ENCODE results near the gene DCPS.
"Not testable (repeated sequence)": the region's sequence is repeated elsewhere in the genome, so short reads cannot be mapped to it uniquely, and the experiment has no call there.

Gene DCPS

GRCh38 chr11:126345759-126346585, 42.1 kb downstream of the DCPS start:
- no peak for DNase-seq

DNA sequence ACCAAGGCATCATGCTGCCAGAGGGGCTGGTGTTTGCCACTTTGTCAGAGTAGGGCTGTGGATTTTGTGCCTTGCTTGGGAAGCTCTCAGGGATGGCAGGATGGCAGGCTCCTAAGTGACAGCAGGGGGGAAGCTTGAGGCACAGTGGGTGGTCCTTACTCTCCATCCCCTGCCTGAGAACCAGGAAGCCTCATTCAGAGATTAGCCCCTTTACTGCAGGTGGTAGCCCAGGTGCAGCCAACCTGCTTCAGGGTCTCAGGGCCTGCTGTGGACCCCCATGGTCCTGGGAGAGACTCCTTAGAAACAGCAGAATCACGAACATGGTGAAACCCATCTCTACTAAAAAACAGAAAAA, 42.7 kb downstream of the DCPS start:
- DNase-seq = no peak

GRCh38 chr11:126346946-126347345, 43.1 kb downstream of the DCPS start:
- DNase-seq = not testable (repeated sequence)

GRCh38 chr11:126347751-126348668, 44.1 kb downstream of the DCPS start:
- DNase-seq = no peak

DNA sequence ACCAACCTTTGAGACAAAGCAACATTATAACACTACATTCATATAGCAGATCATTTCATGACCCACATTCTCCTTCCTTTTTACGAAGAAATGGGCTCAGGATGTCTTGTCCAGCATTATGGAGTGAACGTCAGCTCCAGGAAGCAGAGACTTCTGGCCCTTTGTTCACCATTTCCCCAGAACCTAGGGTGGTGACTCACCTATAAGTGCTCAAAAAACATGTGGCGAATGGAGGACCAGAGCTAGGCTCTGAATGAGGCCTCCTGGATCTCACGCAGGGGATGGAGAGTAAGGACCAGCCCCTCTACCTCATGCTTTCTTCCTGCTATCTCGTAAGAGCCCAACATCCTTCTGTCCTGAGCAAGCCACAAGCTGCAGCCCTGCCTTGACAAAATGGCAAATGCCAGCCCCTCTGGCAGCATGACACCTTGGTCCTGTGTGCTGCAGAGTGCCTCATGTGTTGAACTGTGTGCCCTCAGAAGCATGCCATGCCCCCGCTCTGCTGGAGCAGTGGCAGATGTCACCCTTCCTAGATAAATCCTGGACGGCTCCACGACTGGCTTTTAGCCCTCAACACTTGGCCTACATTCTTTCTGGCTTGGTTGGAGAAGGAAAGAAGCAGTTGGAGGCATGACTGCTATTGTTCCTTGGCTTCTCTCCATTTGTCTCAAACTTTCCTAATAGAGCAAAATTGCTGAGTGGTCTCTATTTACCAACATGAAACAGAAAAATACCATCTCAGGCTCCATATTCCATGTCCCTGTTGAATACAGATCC, 45.1 kb downstream of the DCPS start:
- peak in 1 of 2 experiments; percentile 21 for DNase-seq

- DNase-seq = no peak
Observed at GRCh38 chr11:126350836-126351235, 47.0 kb downstream of the DCPS start.

- DNase-seq = no peak
Observed at GRCh38 chr11:126352163-126352562, 48.3 kb downstream of the DCPS start.

GRCh38 chr11:126352934-126353801, 49.3 kb downstream of the DCPS start:
- DNase-seq = no peak

- no peak for DNase-seq
Observed at GRCh38 chr11:126354631-126355323, 50.9 kb downstream of the DCPS start.

DNA sequence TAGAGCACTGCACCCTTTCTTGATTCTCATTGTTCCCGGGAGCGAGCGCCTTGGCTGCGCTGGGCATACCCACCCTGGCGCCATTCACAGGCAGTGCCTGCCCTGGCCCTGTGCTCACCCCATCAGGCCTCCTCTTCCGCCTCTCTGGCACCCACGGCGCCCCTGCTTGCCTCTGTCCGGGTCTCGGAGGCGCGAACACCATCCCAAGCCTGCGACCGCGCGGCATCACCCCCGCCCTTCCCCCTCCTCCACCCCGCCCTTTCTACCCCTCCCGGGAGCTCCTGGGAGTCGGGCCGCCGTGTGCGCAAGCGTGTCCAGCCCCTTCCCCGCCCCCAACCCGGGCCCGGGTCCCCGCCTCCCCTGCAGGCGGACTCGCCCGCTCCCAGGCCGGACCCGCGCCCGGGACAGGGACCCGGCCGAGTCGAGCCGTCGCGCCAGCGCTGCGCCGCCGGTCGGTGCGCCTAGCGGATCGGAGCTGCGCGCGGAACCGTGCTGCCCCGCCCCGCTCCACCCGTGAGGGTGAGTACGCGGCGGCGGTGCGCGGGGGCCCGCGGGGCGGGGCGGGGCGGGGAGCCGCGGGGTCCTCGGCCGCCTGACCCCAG, 51.6 kb downstream of the DCPS start, which contains the start of gene ST3GAL4:
ST3GAL4 (plus strand) TSS at position 363 of the 602 bp plus-strand sequence. CDS start 50,470 bp downstream, outside the sequence.
- DNase-seq = peak in 1 of 2 experiments; percentile 9

DNA sequence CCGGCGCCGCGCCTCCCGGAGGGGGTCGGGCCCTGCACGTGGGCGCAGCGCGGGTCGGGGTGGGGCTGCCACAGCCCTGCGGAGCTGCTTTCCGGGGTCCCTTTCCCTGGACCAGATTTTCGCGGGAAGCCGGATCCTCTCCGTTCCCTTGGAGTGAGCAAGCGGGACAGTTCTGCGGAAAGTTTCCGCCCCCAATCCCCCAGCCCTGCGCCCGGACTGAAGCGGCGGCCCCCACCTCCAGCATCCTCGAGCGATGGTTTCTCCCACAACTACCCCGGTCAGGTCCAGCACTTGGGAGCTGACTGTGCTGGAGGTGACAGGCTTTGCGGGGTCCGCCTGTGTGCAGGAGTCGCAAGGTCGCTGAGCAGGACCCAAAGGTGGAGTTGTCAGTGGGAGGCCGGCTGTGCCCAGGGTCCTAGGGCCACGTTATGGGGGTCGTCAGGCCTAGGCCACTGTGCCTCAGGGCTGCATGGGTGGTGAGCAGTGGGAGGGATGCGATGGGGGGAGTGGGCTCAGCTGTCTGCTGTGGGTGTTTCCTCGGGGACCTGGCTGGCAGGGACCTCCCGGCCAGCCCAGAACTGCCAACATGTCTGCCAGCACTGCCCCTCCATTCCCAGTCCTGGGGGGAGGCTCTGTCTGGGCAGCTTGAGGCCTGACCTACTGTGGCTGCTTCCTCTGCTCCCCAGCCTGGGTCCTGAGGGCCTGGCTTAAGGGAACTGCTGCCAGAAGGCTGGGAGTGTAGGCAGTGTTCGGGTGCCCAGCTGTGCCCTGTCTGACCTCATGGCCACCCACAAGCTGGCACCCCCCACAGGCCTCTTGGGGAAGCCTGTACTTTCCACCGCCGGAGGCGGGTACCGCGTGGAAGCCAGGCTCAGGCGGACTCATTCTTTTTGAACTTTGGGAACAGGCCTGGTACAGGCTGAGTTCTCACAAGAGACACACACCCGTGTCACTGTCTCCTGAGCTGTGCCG, 52.4 kb downstream of the DCPS start:
- no peak for DNase-seq

GRCh38 chr11:126357055-126357962, 53.4 kb downstream of the DCPS start:
- DNase-seq = no peak

GRCh38 chr11:126357969-126358762, 54.3 kb downstream of the DCPS start:
- DNase-seq = no peak

- DNase-seq = no peak
Observed at GRCh38 chr11:126358763-126359160, 54.9 kb downstream of the DCPS start.

- no peak for DNase-seq
Observed at GRCh38 chr11:126359431-126360048, 55.7 kb downstream of the DCPS start.

- no peak for DNase-seq
Observed at GRCh38 chr11:126360049-126360446, 56.2 kb downstream of the DCPS start.

- DNase-seq = no peak
Observed at GRCh38 chr11:126361400-126361799, 57.5 kb downstream of the DCPS start.

Data from cerebellar nuclear complex (tissue), 1 donor.